GM12892 (cell line): Measurements from ENCODE around the gene NHLRC4.

Source experiments
- POLR2A ChIP-seq: IDR thresholded peaks from 2 replicates; pipeline ENCODE4 v1.6.1; 2011; ENCODE audit warnings: low read depth, low read length, control low read depth
- POLR2AphosphoS5 ChIP-seq: IDR thresholded peaks from 2 replicates; pipeline ENCODE4 v1.6.1; 2011; ENCODE audit warnings: low read depth, low read length, control low read depth

DNA sequence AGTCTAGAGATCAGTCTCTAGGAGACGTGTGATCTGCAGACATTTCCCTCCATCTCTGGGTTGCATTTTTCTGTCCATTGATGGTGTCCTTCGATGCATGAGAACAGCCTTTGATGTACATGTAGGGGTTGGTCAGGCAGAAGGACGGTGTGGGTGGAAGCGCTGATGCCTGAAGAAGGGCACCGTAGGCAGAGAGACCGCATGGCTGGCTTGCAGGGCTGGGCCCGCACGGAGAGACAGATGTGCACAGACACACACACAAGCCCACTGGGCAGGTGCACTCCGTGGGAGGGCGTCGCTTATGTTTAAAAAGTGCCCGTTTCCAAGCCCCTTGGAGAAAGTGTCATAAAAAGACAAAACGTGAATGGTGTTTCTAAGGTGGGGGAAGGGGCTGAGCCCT is 48.3 kb downstream of the NHLRC4 start:
- TF ChIP-seq POLR2AphosphoS5 (no peak), POLR2A (no peak)
